GM21515 (cell line): ENCODE results near the gene CEMP1.

Experiments
- ATAC-seq: cut with Tn5 transposase; IDR thresholded peaks from one replicate; pipeline ENCODE4 v1.9.1; 2021; ENCODE audit not compliant: unreplicated experiment

Gene CEMP1

GRCh38 chr16:2505695-2506094 lies 25.5 kb downstream of the CEMP1 start:
- ATAC-seq: no peak

GRCh38 chr16:2501946-2502895 lies 29.0 kb downstream of the CEMP1 start:
- no peak for ATAC-seq

- ATAC-seq: no peak
Measured at GRCh38 chr16:2500918-2501750, 30.1 kb downstream of the CEMP1 start.

DNA sequence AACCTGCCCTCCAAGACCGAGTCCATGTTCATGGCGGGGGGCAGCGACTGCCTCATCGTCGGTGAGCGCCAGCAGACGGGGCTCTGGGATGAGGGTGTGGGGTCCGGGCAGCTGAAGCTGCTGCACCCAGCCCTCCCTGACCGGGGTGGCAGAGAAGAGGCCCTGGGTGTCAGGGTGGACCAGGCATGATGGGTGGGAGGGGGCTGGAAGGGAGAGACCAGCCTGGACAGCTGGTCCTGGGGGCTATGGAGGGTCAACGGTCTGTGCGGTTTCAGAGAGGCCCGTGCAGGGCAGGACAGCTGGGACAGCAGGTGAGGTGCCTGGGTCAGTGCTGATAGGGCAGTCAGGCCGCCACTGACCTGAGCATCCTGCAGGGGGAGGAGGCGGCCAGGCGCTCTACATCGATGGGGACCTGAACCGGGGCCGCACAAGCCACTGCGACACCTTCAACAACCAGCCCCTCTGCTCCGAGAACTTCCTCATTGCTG lies 30.7 kb downstream of the CEMP1 start:
- no peak for ATAC-seq

- no peak for ATAC-seq
Measured at GRCh38 chr16:2499890-2500429, 31.2 kb downstream of the CEMP1 start.

DNA sequence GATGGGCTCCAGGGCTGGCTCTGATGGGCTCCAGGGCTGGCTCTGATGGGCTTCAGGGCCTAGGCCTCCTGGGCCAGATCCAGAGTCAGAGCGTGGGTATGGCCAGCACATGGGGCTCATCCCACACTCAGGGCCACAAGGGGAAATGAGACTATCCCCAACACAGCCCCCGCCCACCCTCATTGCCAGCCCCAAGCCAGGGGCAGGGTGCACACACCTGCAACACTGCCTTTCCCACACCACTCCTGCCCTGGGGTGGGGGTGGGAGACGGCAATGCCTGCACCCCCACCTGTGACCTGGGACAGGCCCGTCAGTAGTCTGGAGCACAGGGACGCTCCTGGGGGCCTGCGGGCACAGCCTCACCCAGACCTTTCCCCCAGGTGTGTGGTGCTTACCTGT lies 31.8 kb downstream of the CEMP1 start:
- ATAC-seq: no peak

DNA sequence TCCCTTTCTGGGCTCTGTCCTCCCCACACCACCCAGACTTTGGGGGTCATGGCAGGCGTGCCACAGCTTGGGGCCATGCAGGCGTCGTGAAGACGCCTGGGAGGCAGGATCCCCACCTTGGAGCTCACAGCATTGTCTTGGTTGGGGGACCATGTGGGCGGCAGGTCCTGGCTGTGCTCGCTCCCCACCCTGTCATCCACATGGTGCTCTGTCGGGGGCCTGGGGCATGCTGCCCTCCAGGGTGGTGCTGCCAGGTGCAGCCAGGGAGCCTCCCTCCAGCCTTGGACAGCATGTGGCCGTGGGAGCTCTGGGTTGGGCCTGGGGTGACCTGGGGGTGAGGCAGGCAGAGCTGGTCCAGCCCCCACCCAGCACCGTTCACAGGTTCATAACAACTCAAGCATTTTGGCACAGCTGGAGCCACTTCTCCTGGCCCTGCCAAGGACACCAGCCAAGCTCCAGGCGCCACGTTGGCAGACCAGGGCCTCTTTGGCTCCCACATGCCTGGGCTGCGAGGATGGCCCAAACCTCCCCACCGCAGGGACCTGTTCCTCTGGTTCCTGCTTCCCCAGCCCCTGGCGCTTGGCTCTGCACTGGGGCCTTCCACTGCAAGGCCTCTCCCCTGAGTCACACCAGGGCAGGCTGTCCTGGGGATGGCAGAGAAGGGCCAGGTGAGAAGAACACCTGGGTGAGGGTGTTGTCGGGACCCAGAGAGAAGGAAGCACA lies 32.5 kb downstream of the CEMP1 start:
- no peak for ATAC-seq

GRCh38 chr16:2497695-2498484 lies 33.3 kb downstream of the CEMP1 start:
- no peak for ATAC-seq

DNA sequence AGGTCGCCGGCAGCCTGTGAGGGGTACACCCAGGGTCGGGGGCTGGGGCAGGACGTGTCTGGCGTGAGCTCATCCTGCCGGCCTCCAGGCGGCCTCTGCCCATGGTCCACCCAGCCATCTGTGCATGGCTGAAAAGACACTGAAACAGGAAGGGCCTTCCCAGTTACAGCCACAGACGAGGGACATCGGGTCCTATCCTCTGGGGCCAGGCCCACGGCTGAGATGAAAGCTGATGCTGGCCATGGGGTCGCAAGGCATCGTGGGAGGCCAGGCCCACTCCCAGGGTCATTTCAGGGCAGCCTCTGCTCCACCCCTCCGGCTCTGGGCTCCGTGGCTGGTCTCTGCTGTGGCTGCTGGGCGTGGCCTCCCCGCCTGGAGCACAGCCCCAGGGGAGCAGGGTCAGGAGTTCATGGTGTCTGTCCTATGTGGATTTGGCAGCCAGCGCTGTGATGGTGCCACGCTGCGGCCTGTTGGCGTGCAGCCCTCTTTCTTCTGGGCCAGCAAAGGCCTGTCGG lies 34.0 kb downstream of the CEMP1 start:
- no peak for ATAC-seq

DNA sequence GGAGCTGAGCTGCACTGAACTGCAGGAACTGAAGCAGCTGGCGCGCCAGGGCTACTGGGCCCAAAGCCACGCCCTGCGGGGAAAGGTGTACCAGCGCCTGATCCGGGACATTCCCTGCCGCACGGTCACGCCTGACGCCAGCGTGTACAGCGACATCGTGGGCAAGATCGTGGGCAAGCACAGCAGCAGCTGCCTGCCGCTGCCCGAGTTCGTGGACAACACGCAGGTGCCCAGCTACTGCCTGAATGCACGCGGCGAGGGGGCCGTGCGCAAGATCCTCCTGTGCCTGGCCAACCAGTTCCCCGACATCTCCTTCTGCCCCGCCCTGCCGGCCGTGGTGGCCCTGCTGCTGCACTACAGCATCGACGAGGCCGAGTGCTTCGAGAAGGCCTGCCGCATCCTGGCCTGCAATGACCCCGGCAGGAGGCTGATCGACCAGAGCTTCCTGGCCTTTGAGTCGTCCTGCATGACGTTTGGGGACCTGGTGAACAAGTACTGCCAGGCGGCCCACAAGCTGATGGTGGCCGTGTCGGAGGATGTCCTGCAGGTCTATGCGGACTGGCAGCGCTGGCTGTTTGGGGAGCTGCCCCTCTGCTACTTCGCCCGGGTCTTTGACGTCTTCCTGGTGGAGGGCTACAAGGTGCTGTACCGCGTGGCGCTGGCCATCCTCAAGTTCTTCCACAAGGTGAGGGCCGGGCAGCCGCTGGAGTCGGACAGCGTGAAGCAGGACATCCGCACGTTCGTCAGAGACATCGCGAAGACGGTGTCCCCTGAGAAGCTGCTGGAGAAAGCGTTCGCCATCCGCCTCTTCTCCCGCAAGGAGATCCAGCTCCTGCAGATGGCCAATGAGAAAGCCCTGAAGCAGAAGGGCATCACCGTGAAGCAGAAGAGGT lies 34.7 kb downstream of the CEMP1 start:
- ATAC-seq: no peak

DNA sequence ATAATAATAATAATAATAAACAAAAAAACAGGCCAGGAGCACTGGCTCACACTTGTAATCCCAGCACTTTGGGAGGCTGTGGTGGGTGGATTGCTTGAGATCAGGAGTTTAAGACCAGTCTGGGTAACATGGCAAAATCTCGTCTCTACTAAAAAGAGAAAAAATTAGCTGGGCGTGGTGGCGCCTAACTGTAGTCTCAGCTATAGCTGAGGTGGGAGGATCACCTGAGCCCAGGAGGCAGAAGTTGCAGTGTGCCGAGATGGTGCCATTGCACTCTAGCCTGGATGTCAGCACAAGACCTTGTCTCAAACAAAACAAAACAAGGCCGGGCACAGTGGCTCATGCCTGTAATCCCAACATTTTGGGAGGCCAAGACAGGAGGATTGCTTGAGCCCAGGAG lies 36.2 kb downstream of the CEMP1 start:
- ATAC-seq: no peak

DNA sequence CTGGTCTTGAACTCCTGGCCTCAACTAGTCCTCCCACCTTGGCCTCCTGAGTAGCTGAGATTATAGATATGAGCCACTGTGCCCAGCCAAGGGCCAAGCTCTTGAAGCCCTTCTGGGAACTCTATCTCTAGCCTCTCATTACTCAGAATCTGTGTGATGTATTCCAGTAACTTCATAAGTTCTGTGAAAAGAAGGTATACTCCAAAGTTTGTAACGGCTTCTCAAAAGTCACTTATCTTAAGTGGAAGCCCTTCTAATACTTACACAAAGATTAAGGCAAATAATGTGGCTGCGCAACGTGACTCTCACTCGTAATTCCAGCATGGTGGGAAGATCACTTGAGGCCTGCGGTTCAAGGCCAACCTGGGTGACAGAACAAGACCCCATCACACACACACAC lies 36.6 kb downstream of the CEMP1 start:
- ATAC-seq: no peak

GRCh38 chr16:2493605-2494004 lies 37.6 kb downstream of the CEMP1 start:
- ATAC-seq: no peak

DNA sequence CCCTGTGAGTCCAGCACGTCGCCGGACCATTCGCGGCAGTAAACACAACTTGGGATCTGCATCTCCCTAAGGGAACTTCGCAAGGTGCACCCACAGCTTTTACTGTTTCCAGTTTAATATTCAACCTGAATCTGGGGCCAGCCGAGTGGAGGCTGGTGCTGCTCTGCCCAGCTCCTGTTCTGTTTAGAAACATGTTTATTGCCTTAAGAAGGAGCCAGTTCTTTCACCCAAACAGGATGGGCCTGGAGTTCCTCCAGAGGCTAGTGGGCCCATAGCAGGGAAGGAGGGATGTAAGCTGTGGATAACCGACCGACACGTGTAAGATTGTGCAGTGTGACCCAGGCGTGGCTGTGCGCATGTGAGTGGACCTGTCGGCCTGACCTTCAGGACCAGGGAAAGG lies 38.9 kb downstream of the CEMP1 start:
- ATAC-seq: no peak

- ATAC-seq: no peak
Measured at GRCh38 chr16:2490190-2491105, 40.8 kb downstream of the CEMP1 start.

DNA sequence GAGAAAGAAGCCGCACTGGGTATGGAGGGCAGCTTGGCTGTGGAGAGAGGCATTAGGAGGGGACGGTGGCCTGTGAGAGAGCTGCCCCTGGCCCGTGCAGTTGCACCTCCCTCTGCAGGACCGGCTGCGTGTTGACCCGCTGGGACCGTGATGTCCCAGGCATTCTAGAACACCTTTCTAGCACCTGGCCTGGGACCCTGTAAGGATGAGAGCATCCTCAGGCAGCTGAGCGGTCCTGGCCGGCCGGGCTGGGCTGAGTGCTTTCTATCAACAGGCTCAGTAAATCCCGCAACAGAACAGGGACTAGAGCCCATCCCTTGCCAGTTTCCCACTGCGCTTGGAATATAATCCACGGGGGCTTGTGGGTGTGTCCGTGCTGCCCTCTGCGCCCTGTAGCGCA lies 41.6 kb downstream of the CEMP1 start:
- no peak for ATAC-seq

DNA sequence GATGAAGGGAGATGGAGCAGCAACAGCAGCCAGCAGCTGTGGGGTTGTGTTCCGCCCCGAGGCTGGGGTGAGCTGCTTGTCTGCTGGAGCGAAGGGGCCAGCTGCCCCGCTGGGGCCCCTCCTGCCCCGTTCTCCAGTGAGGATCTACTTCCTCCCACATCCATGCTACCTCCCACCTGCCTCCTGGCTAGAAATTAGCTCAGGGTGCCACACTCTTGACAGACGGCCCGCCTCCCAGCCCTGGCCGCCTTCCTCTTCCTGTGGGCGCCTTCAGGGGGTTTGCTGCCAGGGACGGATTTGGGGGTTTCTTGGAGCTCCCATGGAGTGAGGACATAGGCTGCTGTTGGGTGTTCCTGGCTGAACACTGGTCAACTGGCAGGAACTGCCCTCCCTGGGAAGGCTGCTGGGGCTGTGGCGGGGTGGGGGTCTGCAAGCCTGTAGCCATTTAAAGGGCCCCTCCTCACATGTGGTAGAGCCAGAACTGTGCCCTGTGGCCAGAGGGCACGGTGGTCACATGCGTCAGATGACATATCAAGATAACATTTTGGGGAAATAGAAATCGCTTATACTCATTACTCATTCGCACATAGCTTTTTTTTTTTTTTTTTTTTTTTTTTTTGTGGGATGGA lies 43.2 kb downstream of the CEMP1 start:
- ATAC-seq: no peak

DNA sequence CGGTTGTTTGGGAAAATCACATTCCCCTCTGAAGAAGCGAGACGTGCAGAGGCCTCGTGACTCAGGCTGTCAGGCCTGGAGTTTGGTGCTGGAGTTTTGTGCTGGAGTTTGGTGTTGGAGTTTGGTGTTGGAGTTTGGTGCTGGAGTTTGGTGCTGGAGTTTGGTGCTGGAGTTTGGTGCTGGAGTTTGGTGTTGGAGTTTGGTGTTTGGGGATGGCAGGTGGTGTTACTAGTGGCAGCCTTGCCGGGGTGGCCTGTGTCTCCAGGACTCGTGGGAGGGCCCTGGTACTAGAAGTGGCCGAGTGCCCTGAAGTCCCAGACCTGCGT lies 43.7 kb downstream of the CEMP1 start:
- ATAC-seq: no peak
